CD4-positive, CD25-positive, alpha-beta regulatory T cell (primary cell): Measurements from ENCODE around the gene LIPC. TPM values are rescaled to one million over a fixed set of nuclear protein-coding genes. Genes with fewer than 3 reads are reported as not detected.

Experiments
- ATAC-seq, 2 donors: fragments of 150-1000 bp; cut with Tn5 transposase; one replicate each; pipeline ENCODE4 v1.10.0; 2021; ENCODE audit warnings: low read depth in 2 of 2, moderate number of reproducible peaks in 2 of 2, moderate library complexity in 1 of 2
- DNase-seq, 3 donors: peaks; one replicate each; pipeline versions ENCODE4 v3.0.0 to v3.0.0-alpha.2; 2012 to 2022; ENCODE audit warnings: mixed read lengths in 1 of 3
- H3K27ac ChIP-seq: one replicate; pipeline ENCODE4 v1.7.0; 2013; ENCODE audit warnings: mild to moderate bottlenecking, low read length; ENCODE audit not compliant: insufficient read depth, poor library complexity, severe bottlenecking
- H3K27me3 ChIP-seq: one replicate; pipeline ENCODE4 v1.7.0; 2013; ENCODE audit warnings: low read length; ENCODE audit not compliant: control insufficient read depth, insufficient read depth
- H3K36me3 ChIP-seq: one replicate; pipeline ENCODE4 v1.7.0; 2013; ENCODE audit warnings: mild to moderate bottlenecking, low read length, moderate library complexity; ENCODE audit not compliant: control insufficient read depth, insufficient read depth
- H3K4me1 ChIP-seq: 2 replicates; pipeline ENCODE4 v1.7.0; 2013; ENCODE audit warnings: mild to moderate bottlenecking, low read length; ENCODE audit not compliant: insufficient read depth, control insufficient read depth, poor library complexity, severe bottlenecking
- H3K4me3 ChIP-seq: one replicate; pipeline ENCODE4 v1.7.0; 2013; ENCODE audit warnings: low read depth, mild to moderate bottlenecking, low read length, moderate library complexity
- H3K9me3 ChIP-seq, 2 experiments: 1 replicate in 1 of 2; 2 replicates in 1 of 2; pipeline ENCODE4 v1.7.0; 2013; ENCODE audit warnings: low read length in 2 of 2, mild to moderate bottlenecking in 1 of 2, moderate library complexity in 1 of 2; ENCODE audit not compliant: control insufficient read depth in 2 of 2
- H3K27ac Mint-ChIP-seq, 3 donors: one replicate each; pipeline ENCODE4 v1.8.0; 2020 to 2022; ENCODE audit warnings: mild to moderate bottlenecking in 3 of 3, mixed read lengths in 3 of 3, moderate library complexity in 2 of 3
- H3K27me3 Mint-ChIP-seq: one replicate; pipeline ENCODE4 v1.8.0; 2022; ENCODE audit warnings: mild to moderate bottlenecking, mixed read lengths
- H3K36me3 Mint-ChIP-seq: one replicate; pipeline ENCODE4 v1.8.0; 2020; ENCODE audit warnings: mixed read lengths
- H3K4me1 Mint-ChIP-seq, 4 donors: one replicate each; pipeline ENCODE4 v1.8.0; 2020 to 2022; ENCODE audit warnings: mixed read lengths in 4 of 4, mild to moderate bottlenecking in 1 of 4
- H3K4me3 Mint-ChIP-seq, 4 donors: one replicate each; pipeline ENCODE4 v1.8.0; 2020 to 2022; ENCODE audit warnings: mild to moderate bottlenecking in 4 of 4, mixed read lengths in 4 of 4, moderate library complexity in 3 of 4
- H3K9me3 Mint-ChIP-seq, 7 donors: one replicate each; pipeline ENCODE4 v1.8.0; 2020 to 2022; ENCODE audit warnings: mixed read lengths in 7 of 7, mild to moderate bottlenecking in 3 of 7, moderate library complexity in 2 of 7
- polyA plus RNA-seq, 4 donors: library from polyadenylated mRNA; unstranded; fragments of 300-500 nt; fragmentation: Illumina TruSeq; gene quantifications; one replicate each; pipeline ENCODE4 v1.2.3, GENCODE V29; 2021
- total RNA-seq: library from RNA; stranded (reverse); gene quantifications from one replicate; pipeline ENCODE4 v1.2.3, GENCODE V29; 2022

LIPC gene
- total and polyA plus RNA-seq, 5 donors from 2014 or later = 0.54 to 1.7 (median 1.6) TPM

GRCh38 chr15:58458076-58458475 is 26.3 kb downstream of the LIPC start:
- Mint-ChIP-seq H3K4me1 (peaks cover 15 to 65% (median 32%) of the 10 kb centered on the region in 4 donors), H3K27ac (peak overlapping the region in 2 of 3 donors; percentile 44 to 54), H3K4me3 (peak overlapping the region in 1 of 4 donors; percentile 5), H3K27me3 (no peaks in the 10 kb centered on the region), H3K36me3 (no peaks in the 10 kb centered on the region), H3K9me3 (no peaks in the 10 kb centered on the region)
- no peaks in the 10 kb centered on the region for H3K36me3 ChIP-seq
- H3K9me3 ChIP-seq = no peaks in the 10 kb centered on the region
- no peak overlapping the region for H3K4me3 ChIP-seq
- ATAC-seq (peak in 1 of 2 donors; percentile 21), DNase-seq (peak in 1 of 3 donors; percentile 59)
- no peak overlapping the region for H3K27ac ChIP-seq
- H3K4me1 ChIP-seq = peaks cover 19% of the 10 kb centered on the region
- no peaks in the 10 kb centered on the region for H3K27me3 ChIP-seq

GRCh38 chr15:58459045-58459444 is 27.3 kb downstream of the LIPC start:
- Histone ChIP-seq H3K36me3 (no peaks in the 10 kb centered on the region), H3K9me3 (no peaks in the 10 kb centered on the region), H3K27ac (no peak overlapping the region), H3K27me3 (no peaks in the 10 kb centered on the region), H3K4me3 (no peak overlapping the region), H3K4me1 (peaks cover 19% of the 10 kb centered on the region)
- DNase-seq = no peak
- no peaks in the 10 kb centered on the region for H3K9me3 Mint-ChIP-seq
- peak overlapping the region in 1 of 4 donors; percentile 11 for H3K4me3 Mint-ChIP-seq
- no peak for ATAC-seq
- no peak overlapping the region for H3K27ac Mint-ChIP-seq
- H3K4me1 Mint-ChIP-seq = peaks cover 20 to 74% (median 40%) of the 10 kb centered on the region in 4 donors
- no peaks in the 10 kb centered on the region for H3K27me3 Mint-ChIP-seq
- H3K36me3 Mint-ChIP-seq = no peaks in the 10 kb centered on the region

- H3K9me3 Mint-ChIP-seq = no peaks in the 10 kb centered on the region
- H3K27ac Mint-ChIP-seq = no peak overlapping the region
These were observed 27.8 kb downstream of the LIPC start for GRCh38 chr15:58459560-58459959.

GRCh38 chr15:58460116-58460790 is 28.5 kb downstream of the LIPC start:
- Mint-ChIP-seq H3K9me3 (no peaks in the 10 kb centered on the region), H3K36me3 (no peaks in the 10 kb centered on the region), H3K27me3 (no peaks in the 10 kb centered on the region), H3K4me1 (peaks cover 21 to 74% (median 41%) of the 10 kb centered on the region in 4 donors), H3K27ac (peak overlapping the region in 1 of 3 donors; percentile 48), H3K4me3 (no peak overlapping the region)
- Histone ChIP-seq H3K27me3 (no peaks in the 10 kb centered on the region), H3K4me1 (peaks cover 19% of the 10 kb centered on the region), H3K9me3 (no peaks in the 10 kb centered on the region), H3K36me3 (no peaks in the 10 kb centered on the region), H3K27ac (no peak overlapping the region), H3K4me3 (no peak overlapping the region)
- ATAC-seq (no peak), DNase-seq (no peak)

More at GRCh38 chr15:58459560-58459959, 27.8 kb downstream of the LIPC start:
- no peaks in the 10 kb centered on the region for H3K27me3 Mint-ChIP-seq
- Histone ChIP-seq H3K4me3 (no peak overlapping the region), H3K27me3 (no peaks in the 10 kb centered on the region), H3K9me3 (no peaks in the 10 kb centered on the region), H3K36me3 (no peaks in the 10 kb centered on the region), H3K4me1 (peaks cover 19% of the 10 kb centered on the region), H3K27ac (no peak overlapping the region)
- H3K4me3 Mint-ChIP-seq = peak overlapping the region in 1 of 4 donors; percentile 11
- no peak for ATAC-seq
- no peak for DNase-seq
- H3K36me3 Mint-ChIP-seq = no peaks in the 10 kb centered on the region
- H3K4me1 Mint-ChIP-seq = peaks cover 26 to 76% (median 44%) of the 10 kb centered on the region in 4 donors

GRCh38 chr15:58460872-58461271 is 29.1 kb downstream of the LIPC start:
- H3K27ac ChIP-seq = no peak overlapping the region
- no peaks in the 10 kb centered on the region for H3K36me3 Mint-ChIP-seq
- H3K9me3 Mint-ChIP-seq = no peaks in the 10 kb centered on the region
- DNase-seq = no peak
- H3K4me3 Mint-ChIP-seq = no peak overlapping the region
- no peaks in the 10 kb centered on the region for H3K9me3 ChIP-seq
- H3K27me3 Mint-ChIP-seq = no peaks in the 10 kb centered on the region
- peak overlapping the region in 1 of 3 donors; percentile 48 for H3K27ac Mint-ChIP-seq
- no peak for ATAC-seq
- H3K27me3 ChIP-seq = no peaks in the 10 kb centered on the region
- no peaks in the 10 kb centered on the region for H3K36me3 ChIP-seq
- no peak overlapping the region for H3K4me3 ChIP-seq
- peaks cover 21 to 76% (median 41%) of the 10 kb centered on the region in 4 donors for H3K4me1 Mint-ChIP-seq
- H3K4me1 ChIP-seq = peaks cover 19% of the 10 kb centered on the region

GRCh38 chr15:58462547-58462946 is 30.8 kb downstream of the LIPC start:
- no peaks in the 10 kb centered on the region for H3K27me3 Mint-ChIP-seq
- H3K4me3 Mint-ChIP-seq = peak overlapping the region in 1 of 4 donors; percentile 7
- Histone ChIP-seq H3K36me3 (no peaks in the 10 kb centered on the region), H3K4me1 (peaks cover 19% of the 10 kb centered on the region), H3K27me3 (no peaks in the 10 kb centered on the region), H3K4me3 (no peak overlapping the region), H3K9me3 (no peaks in the 10 kb centered on the region), H3K27ac (no peak overlapping the region)
- ATAC-seq (peak in 1 of 2 donors; percentile 56), DNase-seq (no peak)
- H3K9me3 Mint-ChIP-seq = no peaks in the 10 kb centered on the region
- H3K27ac Mint-ChIP-seq = peak overlapping the region in 2 of 3 donors; percentile 5 to 42
- no peaks in the 10 kb centered on the region for H3K36me3 Mint-ChIP-seq
- H3K4me1 Mint-ChIP-seq = peaks cover 21 to 70% (median 40%) of the 10 kb centered on the region in 4 donors

GRCh38 chr15:58462973-58463663 is 31.3 kb downstream of the LIPC start:
- Histone ChIP-seq H3K36me3 (no peaks in the 10 kb centered on the region), H3K4me1 (peaks cover 14% of the 10 kb centered on the region), H3K27me3 (no peaks in the 10 kb centered on the region), H3K27ac (no peak overlapping the region), H3K4me3 (no peak overlapping the region), H3K9me3 (no peaks in the 10 kb centered on the region)
- Mint-ChIP-seq H3K4me3 (peak overlapping the region in 1 of 4 donors; percentile 19), H3K27me3 (no peaks in the 10 kb centered on the region), H3K4me1 (peaks cover 21 to 68% (median 36%) of the 10 kb centered on the region in 4 donors), H3K36me3 (no peaks in the 10 kb centered on the region), H3K9me3 (no peaks in the 10 kb centered on the region), H3K27ac (peak overlapping the region; percentile 30 to 70 (median 58))
- no peak for ATAC-seq
- DNase-seq = no peak
